Measurements from ENCODE around the gene TEAD1.

Gene TEAD1

GRCh38 chr11:12686246-12687060, 12.2 kb downstream of the TEAD1 start:
- no peak for DNase-seq (ENCODE audit: low read depth in 2 of 2)

GRCh38 chr11:12687216-12687623, 13.0 kb downstream of the TEAD1 start:
- DNase-seq (ENCODE audit: low read depth in 2 of 2) = no peak

GRCh38 chr11:12687740-12688139, 13.5 kb downstream of the TEAD1 start:
- DNase-seq (ENCODE audit: low read depth in 2 of 2) = no peak

- DNase-seq (ENCODE audit: low read depth in 2 of 2) = no peak
Measured at GRCh38 chr11:12689029-12689755, 15.0 kb downstream of the TEAD1 start.

GRCh38 chr11:12690663-12691062, 16.4 kb downstream of the TEAD1 start:
- DNase-seq (ENCODE audit: low read depth in 2 of 2) = no peak

- DNase-seq (ENCODE audit: low read depth in 2 of 2) = no peak
Measured at GRCh38 chr11:12691473-12691872, 17.3 kb downstream of the TEAD1 start.

- no peak for DNase-seq (ENCODE audit: low read depth in 2 of 2)
Measured at GRCh38 chr11:12692229-12693075, 18.2 kb downstream of the TEAD1 start.

DNA sequence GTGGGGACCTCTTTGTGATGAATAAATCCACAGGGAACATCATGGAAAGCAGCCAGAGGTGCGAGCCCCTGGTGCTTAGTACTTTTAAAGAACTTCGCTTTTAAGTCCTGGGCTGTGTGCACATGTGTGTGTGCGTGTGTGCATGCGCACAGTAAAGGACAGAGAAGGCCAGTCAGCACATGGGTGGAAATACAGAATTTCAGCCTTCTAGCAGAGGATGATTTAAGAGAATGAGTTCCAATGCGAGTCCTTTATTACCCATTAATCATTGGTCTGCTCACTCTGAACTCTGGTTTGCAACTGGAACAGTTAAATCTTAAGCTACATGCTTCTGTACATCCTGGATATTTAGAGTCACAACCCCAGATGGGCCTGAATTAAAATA, 18.9 kb downstream of the TEAD1 start:
- DNase-seq (ENCODE audit: low read depth in 2 of 2) = no peak

DNA sequence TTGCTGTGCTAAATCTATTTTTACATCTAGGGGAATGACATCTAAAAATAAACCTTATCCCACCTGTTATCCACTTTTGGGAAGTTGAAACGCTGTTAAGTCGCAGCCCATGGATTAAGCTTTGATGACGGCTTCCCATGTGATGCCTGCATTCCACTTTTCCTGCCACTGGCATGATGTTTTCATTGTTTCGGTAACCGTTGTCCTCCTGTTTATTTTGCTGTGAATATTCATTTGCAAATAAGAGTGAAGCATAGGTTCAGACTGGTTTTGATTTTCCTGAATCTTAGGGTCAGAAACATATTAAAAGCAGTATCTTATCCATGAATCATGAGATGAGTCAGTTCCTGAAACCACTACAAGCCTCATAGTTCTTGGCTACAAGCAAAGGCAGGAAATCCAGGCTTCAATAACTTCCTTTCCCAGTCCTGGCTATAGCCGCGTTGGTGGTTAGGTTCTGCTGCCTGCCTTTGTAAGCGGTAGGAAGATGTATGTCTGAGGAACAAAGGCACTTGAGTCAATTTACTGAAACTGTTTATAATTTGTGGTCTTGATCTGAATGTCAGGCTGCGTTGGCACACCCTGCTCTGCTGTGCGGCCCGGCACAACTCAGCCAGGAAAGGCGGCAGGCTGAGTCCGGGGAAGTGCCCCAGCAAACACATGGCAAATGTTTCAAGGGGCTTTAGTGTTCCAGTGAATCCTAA, 19.4 kb downstream of the TEAD1 start:
- no peak for DNase-seq (ENCODE audit: low read depth in 2 of 2)

- no peak for DNase-seq (ENCODE audit: low read depth in 2 of 2)
Measured at GRCh38 chr11:12694183-12694531, 19.9 kb downstream of the TEAD1 start.

DNA sequence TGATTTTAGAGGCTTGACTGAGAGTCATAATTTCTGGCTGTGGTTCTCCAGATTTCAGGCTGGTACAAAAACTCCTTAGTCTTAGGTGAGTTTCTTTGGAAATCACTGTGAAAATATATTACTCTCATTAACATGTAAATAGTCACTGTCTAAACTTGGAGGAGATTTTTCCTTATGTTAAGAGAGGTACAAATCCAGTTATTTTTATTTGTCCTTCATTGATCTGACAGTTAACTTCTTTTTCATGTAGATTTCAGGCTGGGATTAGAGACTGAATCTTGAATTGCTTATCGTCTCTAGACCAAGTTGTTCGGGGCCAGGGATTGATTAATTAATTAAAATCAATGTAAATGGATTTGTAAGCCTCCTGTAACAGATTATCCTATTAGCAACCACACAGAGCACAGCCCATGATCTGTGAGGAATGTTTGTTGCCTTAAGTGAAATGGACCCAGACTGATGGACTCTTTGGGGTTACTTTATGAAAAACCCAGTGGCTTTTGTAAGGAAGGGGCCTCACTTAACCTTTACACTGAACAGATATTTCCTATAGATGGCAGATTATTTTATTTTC, 21.1 kb downstream of the TEAD1 start:
- DNase-seq (ENCODE audit: low read depth in 2 of 2) = no peak

GRCh38 chr11:12695873-12696272, 21.7 kb downstream of the TEAD1 start:
- DNase-seq (ENCODE audit: low read depth in 2 of 2) = no peak

- no peak for DNase-seq (ENCODE audit: low read depth in 2 of 2)
Measured at GRCh38 chr11:12696911-12697581, 22.8 kb downstream of the TEAD1 start.

DNA sequence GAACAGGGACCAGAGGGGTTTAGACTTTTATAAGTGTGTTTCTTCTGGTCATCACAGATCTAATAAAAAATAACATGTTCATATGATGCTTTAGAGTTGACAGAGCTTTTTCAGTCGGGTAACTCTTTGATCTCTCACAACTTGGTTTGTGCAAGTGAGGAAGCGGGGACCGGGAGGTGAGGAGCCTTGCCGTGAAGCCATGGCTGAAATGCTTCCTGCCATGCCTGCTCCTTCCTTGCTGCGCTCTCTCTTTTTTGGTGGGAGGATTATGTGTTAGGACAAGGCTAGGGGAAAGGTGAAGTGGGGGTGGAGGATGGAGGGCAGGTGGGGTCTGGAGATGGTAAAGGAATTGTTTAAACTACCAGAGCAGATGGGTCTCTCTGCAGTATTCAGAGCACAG, 23.8 kb downstream of the TEAD1 start:
- no peak for DNase-seq (ENCODE audit: low read depth in 2 of 2)

DNA sequence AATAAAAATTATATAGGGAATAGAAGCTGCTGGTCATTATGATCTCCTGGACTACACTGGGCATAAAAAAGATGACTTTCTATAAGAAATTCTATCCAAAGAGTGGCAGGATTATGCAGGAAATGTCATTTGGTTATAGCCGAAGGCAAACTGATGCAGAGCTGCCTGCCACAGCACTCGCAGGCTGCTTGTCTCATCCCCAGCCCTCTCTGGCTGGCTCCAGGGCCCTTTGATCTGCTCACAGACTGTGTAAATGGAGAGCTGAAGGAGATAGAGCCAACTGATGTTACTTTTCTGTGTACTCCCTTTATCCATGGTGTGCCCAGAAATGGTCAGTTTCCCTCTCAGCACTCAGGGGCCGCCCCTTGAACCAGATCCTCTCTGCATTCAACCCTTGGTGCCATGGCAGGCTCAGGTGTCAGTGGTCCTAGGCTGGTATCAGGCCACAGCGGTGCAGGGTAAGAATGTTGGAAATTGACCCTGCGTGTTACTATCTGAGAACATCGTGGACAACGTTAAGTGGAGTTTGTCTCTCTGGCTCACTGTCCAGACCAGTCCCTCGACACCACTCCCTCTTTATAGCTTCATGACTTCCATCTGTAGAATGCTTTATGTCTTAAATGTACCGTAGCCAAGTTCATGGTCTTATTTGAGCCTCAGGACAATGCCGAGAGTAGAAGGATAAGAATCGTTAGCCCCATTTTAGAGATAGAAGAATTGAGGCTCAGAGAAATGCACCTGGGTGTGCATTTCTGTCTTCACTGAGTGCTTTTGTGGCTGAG, 27.8 kb downstream of the TEAD1 start:
- DNase-seq (ENCODE audit: low read depth in 2 of 2) = no peak

DNA sequence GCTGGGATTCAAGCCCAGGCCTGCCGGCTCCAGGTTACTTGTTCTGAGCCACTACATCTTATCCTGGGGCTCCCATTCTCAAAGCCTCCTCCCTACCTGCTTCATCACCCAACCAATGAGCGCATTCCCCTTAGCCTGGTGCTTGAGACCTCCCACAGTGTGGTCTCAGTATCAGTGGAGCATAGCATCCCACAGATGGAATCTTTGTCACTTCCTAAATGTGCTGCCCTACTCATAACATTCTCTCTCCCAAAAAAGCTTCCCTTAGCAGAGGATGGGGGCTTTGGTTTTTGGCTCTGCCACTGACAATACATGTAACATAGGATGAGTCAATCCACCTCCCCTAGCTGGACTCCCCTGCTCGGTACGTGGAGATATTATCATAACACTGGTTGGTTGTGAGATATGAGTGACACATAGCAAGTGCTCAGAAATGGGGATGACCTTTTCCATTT, 28.8 kb downstream of the TEAD1 start:
- no peak for DNase-seq (ENCODE audit: low read depth in 2 of 2)

- no peak for DNase-seq (ENCODE audit: low read depth in 2 of 2)
Measured at GRCh38 chr11:12704049-12704448, 29.8 kb downstream of the TEAD1 start.

DNA sequence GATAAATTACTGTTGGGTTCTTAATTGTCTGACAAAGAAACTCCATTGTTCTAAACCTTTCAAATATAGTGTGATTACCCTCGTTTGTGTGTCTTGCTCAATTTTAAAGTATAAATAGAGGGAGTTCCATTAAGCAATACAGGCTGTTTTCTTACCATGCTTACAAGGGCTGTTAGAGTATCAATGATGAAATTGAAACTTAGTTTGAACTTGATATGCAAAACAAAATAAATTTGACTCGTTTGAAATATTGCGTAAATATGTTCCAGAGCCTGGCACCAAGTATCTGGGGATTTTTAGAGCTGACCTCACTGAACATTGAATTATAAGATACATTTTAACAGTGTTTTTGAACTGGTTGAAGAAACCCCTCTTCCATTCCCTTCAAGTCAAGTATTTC, 31.7 kb downstream of the TEAD1 start:
- no peak for DNase-seq (ENCODE audit: low read depth in 2 of 2)

- no peak for DNase-seq (ENCODE audit: low read depth in 2 of 2)
Measured at GRCh38 chr11:12706545-12707499, 32.6 kb downstream of the TEAD1 start.

Data from stimulated activated CD8-positive, alpha-beta memory T cell treated with anti-CD3 and anti-CD28 coated beads, Interleukin-7, amount 100 ng/mL, for 4 hours (primary cell).